HG03342 (cell line): ENCODE results near the gene ATXN7L3.

ENCODE experiments used
- ATAC-seq: cut with Tn5 transposase; IDR thresholded peaks from one replicate; pipeline ENCODE4 v1.9.1; 2021; ENCODE audit warnings: mild to moderate bottlenecking, moderate library complexity; ENCODE audit not compliant: unreplicated experiment

Gene ATXN7L3

DNA sequence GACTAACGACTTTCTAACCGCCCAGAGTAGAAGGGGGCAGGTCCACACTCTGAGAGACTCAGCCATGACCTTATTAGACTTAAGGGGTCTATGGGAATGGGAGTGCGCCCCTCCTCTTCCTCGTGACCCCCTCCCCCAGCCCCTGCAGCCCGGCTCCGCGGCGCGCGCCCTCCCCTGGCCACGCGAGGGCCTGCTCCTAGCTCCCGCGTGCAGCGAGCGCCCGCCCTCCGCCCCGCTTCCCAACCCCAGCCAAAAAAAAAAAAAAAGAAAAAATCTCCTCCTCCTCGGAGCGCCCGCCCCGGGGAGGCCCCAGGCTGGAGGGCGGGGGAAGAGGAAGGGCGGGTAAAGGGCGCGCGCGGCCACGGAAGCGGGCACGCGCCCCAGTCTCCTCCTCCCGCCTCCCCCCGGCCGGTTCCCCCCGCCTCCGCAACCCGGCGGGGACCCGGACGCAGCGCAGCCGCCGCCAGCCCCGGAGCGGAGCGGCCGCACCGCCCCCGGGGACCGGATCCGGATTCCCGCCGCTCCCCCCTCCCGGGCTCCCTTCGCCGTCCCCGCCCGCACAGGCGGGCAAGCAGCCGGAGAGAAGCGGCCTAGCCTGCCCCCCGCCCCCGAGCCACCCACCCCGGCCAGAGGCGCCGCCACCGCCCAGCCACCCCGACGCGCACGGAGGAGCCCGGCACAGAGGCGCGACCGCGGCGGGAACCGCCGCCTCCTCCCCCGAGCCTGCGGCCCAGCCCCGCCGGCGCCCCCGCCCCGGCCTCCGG is 18.8 kb upstream of the ATXN7L3 start:
- ATAC-seq, result peak; percentile 21

DNA sequence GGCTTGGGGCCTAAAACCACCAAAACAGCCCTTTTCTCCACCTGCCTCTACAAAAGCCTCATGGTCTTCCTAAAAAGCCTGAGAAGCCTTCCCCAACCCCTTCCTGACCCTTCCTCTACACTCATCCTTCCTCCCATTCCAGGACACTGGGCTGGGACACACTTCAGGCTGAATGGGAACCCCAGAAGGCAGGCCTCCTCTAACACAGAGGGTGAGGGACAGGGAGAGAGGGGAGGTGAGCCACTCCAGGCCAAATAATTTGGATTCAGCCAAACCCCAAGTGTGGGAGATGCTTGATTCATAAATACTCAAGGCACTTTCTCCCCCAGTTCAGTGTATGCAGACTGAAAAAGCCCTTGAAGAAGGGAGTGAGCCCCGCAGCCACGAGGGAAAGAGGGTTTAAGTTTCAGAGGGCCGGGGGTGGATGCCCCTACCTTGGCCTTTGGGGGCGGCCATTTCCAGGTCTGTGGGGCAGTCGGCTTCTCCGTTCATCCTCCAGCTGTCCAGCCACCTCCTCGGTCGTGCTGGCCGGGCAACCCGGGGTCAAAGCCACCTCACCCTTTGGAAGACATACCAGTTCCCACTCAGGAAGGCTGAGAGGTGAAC is 18.2 kb upstream of the ATXN7L3 start:
- no peak for ATAC-seq

DNA sequence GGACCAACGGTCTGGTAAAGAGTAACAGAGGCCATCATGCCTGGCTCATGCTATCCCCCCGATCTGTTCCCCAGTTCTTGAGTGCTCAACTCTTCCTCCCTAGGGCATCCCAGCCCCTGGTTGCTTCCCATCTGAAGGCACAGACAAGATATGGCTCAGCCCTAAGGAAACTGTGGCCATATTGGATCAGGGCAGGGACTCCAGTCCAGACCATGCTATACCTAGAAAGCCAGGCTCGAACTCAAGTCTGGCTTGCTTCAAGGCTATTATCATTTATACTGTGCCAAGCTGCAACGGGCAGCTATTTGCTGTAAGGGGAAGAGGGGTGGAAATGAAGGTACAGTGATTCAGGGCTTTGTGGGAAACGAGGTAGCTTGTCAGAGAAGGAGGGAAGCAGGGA is 17.0 kb upstream of the ATXN7L3 start:
- no peak for ATAC-seq

GRCh38 chr17:44216173-44216572 is 16.5 kb upstream of the ATXN7L3 start:
- no peak for ATAC-seq

DNA sequence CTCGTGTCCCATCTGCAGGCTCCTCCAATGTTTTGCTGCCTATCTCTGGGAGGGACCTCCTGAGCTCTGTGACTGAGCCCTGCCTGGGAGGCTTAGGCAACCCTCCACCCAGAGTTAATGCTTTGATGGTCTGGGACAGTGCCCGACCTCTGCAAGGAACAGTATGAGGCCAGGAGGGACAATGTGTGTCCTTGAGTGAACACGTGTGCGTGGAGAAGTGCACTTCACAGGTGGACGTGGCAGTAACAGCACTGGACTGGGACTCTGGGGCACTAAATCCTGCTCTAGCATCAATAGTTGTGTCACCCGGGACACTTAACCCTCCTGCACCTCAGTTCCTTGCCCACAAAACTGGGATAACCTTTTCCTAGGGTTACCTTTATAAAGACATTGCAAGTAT is 15.2 kb upstream of the ATXN7L3 start:
- no peak for ATAC-seq

DNA sequence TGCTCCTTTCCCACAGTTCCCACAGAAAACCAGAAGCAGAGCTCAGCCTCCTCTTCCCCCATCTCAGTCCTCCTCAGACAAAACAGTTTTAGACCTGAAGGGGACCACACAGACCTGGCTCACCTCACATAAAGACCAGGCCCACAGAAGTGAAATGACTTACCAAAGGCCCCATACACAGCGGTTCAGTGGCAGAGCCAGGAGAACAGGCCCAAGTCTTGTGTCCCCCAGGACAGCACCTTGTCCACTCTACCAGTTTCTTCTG is 14.5 kb upstream of the ATXN7L3 start:
- ATAC-seq, result no peak

- ATAC-seq, result no peak
Observed at GRCh38 chr17:44213403-44214229, 13.9 kb upstream of the ATXN7L3 start.

- ATAC-seq, result no peak
Observed at GRCh38 chr17:44212507-44213402, 13.1 kb upstream of the ATXN7L3 start.

- no peak for ATAC-seq
Observed at GRCh38 chr17:44211281-44212265, 11.9 kb upstream of the ATXN7L3 start.

DNA sequence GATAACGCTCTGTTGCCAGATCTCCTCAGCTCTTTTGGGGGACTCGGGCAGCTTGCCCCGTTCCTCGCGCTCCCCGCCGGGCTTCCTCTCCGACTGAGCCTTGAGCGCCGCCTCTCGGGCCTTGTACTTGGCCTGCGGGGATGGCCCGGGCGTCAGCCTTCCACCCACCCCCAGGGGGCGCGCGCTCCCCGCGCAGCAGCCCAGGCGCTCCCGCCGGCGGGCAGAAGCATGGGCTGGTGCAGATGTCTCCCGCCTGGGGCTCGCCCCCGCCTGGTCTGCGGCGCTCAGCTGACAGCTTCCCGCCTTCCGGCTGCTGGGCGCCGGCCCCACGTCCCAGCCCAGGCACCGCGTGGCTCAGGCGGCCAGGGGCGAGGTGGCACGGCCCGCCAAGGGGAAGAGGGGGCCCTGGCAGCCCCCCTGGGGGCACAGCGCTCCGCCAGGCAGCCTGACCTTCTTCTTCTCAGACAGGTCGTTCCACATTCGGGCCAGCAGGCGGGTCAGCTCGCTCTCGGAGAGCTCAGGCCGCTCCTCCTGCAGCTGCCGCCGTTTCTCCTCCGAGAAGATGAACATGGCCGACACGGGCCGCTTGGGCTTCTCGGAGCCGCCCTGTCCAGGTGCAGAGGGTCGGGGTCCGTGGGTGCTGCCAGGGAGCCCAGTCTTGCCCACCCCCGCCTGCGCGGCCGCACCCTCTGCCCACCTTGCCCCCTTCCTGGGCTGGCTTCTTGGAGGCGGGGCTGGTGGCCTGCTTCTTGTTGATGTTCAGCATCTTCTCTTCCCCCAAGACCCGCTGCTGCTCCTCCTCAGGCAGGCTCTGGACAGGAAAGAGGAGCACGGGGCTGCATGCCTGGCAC is 10.9 kb upstream of the ATXN7L3 start:
- ATAC-seq, result peak; percentile 74

DNA sequence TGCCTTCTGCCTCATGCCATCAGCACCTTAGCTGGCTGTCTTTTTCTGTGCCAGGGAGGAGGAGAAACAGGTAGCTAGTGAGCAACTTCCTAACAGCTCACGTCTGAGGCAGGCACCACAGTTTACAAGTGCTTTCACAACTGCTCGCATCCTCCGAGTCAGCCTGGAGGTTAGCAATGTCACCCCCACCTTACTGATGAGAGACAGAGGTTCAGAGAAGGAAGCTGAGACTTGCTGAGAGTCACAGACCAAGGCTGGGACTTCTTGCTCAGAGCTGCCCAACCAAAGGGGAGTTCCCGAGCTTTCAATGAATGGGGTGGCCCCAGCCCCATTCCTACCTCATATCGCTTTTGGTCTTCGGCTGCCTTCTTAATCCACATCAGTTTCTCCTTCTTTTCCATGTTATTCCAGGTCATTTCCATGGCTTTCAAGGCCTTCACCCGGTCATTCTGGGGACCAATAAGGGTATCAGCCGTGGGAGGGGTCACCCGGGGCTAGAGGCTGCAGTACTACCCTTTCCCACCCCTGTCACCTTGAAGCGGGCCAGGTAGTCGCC is 10.2 kb upstream of the ATXN7L3 start:
- no peak for ATAC-seq

GRCh38 chr17:44207743-44208142 is 8.1 kb upstream of the ATXN7L3 start:
- no peak for ATAC-seq

DNA sequence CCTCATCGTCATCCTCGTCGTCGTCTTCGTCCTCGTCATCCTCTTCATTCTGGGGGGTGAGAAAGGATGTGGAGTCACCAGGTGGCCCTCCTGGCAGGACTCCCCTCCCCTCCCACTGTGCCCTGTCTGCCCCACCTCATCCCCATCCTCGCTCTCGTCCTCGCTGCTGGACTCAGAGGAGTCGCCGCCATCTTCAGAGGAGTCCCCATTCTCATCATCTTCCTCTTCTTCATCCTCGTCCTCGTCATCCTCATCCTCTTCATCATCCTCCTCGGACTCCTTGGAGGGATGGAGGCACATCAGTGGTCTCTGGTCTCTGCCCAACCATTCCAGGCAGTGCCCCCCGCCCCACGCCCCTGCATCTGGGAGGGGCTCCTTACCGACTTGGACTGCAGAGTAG is 7.6 kb upstream of the ATXN7L3 start:
- ATAC-seq, result no peak

DNA sequence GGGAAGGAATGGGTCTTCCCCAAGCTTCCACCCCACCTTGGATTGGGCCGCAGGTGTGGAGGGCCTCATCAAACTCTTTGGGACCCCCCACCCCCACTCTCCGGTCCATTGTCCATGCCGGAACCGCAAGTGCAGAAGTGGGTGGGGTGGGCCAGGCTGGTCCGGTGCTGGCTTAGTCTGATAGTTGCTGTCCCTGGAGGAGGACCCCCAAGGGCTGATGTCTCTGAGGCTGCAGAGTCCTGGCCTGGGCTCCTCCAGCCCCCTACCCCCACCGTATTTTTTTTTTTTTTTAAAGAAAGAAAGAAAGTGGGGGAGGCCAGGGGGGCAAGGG is 7.1 kb upstream of the ATXN7L3 start:
- ATAC-seq, result no peak

DNA sequence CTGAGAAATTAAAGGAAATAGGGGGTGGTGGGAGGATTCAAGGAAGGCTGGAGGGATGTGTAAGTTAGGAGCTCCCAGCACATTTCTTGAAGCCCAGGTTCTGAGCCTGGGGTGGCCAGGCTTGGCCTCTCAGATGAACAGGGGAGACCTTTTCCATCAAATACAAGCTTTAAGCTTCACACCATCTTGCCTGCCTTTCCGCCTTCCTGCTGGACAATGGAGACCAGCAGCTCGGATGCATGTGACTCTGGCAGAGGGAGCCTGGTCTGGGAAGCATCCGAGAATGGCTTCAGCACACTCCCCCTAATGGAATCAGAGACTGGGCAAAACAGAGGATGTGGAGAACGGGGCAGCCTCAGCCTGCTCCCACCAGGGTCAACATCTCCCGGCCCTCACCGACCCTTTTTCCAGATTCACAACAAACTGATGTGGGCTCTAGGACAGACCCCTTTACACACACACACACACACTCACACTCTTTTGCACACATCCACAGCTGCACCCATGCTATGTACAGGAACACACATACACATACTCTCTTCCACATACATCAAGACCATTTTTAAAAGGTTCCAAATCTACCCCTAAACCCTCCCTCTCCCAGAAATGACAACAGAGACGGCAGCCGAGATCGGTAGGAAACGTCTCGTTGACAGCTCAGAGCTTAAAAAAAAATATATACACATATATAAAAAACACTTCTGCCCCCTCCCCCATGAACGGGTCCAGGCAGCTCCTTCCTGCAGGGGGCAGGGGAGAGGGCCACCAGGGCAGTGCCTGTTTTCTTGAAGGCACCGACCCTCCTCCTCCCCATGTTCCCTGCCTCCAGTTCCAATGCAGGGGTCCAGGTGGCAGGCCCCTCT is 6.5 kb upstream of the ATXN7L3 start:
- no peak for ATAC-seq

GRCh38 chr17:44204441-44204882 is 4.8 kb upstream of the ATXN7L3 start:
- no peak for ATAC-seq

- no peak for ATAC-seq
Observed at GRCh38 chr17:44203731-44204440, 4.2 kb upstream of the ATXN7L3 start.
